22Rv1 (cell line): ENCODE data around the gene NNMT.

Experiments used
- H3K27ac ChIP-seq: fragments of 450-650 bp; 2 replicates; pipeline ENCODE4 v1.5.1; 2017
- CTCF ChIP-seq: fragments of 450-650 bp; IDR thresholded peaks from 2 replicates; pipeline ENCODE4 v1.5.1; 2017; ENCODE audit warnings: mild to moderate bottlenecking
- ZFX ChIP-seq: fragments of 450-650 bp; IDR thresholded peaks from 2 replicates; pipeline ENCODE4 v1.6.1; 2017; ENCODE audit warnings: antibody characterized with exemption, borderline replicate concordance

NNMT gene

GRCh38 chr11:114263513-114264170, 32.6 kb upstream of the NNMT start:
- TF ChIP-seq CTCF = no peak
- TF ChIP-seq ZFX = no peak
- H3K27ac ChIP-seq = no peak overlapping the region

DNA sequence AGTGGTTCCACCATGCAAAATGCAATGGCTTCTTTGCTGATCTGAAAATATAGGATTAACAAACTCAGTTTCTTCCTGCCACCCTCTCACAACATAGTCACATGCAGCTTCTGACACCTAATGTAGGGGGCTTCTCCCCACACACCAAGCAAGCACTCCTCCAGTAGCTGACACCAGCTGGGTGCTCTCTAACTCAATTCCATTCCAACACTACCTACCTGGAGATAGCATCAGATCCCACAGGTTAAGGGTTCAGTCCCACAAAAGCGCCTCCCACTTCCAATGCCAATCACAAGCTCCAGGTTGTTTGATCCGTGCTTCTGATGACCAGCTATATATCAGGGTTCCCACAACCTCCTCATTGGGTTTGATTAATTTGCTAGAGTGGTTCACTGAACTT, 31.8 kb upstream of the NNMT start:
- TF ChIP-seq CTCF = no peak
- TF ChIP-seq ZFX = no peak

DNA sequence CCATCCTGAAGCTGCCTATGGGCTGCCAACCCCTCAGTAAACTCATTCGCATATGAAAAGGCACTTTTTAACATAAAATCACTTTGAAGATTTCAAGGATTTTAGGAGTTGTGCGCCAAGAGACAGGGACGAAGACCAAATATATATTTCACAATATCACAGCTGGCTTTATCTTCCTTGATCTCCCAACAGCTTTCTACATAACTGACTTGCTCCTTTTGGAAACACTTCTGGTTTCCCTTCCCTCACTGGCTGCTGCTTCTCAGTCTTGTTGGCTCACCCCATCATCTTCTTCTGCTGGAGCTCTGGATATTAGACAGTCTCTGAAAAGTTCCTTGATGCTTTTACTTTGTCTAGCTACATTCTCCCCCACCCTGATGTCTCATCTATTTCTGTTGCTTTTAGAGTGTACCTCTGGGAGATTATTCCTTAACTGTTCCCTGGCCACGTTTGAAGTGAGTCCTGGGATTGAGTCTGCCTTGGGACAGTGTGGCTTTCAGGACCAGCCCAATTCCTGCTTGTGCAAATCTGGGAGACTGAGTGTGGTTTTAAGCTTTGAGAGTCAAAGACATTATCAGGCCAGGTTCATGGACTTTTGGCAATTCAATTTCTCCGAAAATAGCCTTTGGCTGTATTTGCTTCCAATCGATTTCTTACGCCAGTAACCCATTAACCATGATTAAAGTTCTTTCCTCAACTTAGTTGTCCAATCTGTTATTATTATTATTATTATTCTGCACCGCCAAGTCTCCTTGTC, 30.9 kb upstream of the NNMT start:
- no peak overlapping the region for H3K27ac ChIP-seq
- TF ChIP-seq ZFX (no peak), CTCF (no peak)

More for the DNA sequence above, 31.8 kb upstream of the NNMT start:
- no peak overlapping the region for H3K27ac ChIP-seq

DNA sequence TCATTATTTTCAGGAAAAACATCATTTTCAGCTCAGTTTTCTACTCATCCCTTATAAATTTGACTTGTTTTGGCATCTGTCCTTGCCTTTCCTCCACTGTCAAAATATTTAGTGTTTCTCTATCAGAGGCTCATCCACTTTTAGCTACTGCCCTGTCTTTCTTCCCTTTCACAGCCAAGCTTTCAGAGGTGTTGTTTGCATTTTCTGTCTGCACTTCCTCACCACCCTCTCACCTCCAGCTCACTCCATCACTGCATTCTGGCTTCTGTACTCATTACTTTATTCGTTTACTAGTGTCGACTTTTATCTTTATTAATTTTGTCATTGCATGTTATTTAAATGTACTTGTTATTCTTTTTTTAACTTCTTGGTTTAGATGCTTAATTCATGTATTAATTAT, 26.7 kb upstream of the NNMT start:
- TF ChIP-seq ZFX (no peak), CTCF (no peak)

GRCh38 chr11:114270531-114271270, 25.5 kb upstream of the NNMT start:
- no peak for TF ChIP-seq CTCF
- TF ChIP-seq ZFX = no peak
- H3K27ac ChIP-seq = no peak overlapping the region

More for the DNA sequence above, 26.7 kb upstream of the NNMT start:
- H3K27ac ChIP-seq = no peak overlapping the region

DNA sequence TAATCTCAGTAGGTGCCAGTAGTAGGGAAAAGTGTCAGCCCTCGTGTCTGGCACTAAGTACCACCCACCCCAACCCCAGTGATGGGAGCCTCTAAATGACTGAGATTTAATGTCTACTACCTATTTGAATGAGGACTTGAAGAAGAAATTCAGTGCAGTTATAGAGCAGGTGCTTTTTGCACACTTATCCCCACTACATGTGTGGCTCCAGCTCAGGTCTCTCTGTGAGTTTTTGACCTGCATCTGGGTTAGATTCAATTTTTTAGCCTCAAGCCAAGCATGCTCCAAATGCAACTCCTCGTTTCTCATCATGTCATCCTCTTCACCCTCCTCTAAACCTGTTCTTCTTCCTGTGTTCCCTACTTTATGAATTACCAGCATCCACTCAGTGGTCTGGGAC, 24.9 kb upstream of the NNMT start:
- TF ChIP-seq ZFX = no peak
- no peak for TF ChIP-seq CTCF
- H3K27ac ChIP-seq = no peak overlapping the region
